ENCODE measurements around the gene RIBC2. TPM values are rescaled to one million over a fixed set of nuclear protein-coding genes. Genes with fewer than 3 reads are reported as not detected.

Gene RIBC2
- total RNA-seq, 2 experiments from 2014 or later = 0.78 TPM; not detected in 1

- no peaks in the 10 kb centered on the region for H3K9me2 ChIP-seq (ENCODE audit: insufficient read depth, low read length)
- no peak for DNase-seq (ENCODE audit: low spot score)
These were observed 6.5 kb downstream of the RIBC2 start for GRCh38 chr22:45420011-45420410.

GRCh38 chr22:45420539-45420938, 7.0 kb downstream of the RIBC2 start:
- POLR2A ChIA-PET = no interaction called here
- TF ChIP-seq EZH2phosphoT487 (IDR thresholded peaks at IDR 0.05; ENCODE audit: borderline replicate concordance, low read depth, low read length) (no peak), CTCF (conservative IDR thresholded peaks at IDR 0.05; ENCODE audit: low read length) (no peak)
- no peak overlapping the region for H3K4me2 ChIP-seq (ENCODE audit: low read length)

More at GRCh38 chr22:45420011-45420410, 6.5 kb downstream of the RIBC2 start:
- POLR2A ChIA-PET = no interaction called here
- Histone ChIP-seq H3K36me3 (ENCODE audit: insufficient read depth, low read length) (no peaks in the 10 kb centered on the region), H3K4me2 (ENCODE audit: low read length) (no peak overlapping the region), H3K79me2 (ENCODE audit: insufficient read depth, low read depth, low read length) (no peaks in the 10 kb centered on the region), H3K4me3 (ENCODE audit: low read depth, low read length, poor library complexity, severe bottlenecking) (no peak overlapping the region), H4K20me1 (ENCODE audit: insufficient read depth, low read length) (no peaks in the 10 kb centered on the region), H3K9me3 (ENCODE audit: low read length) (no peaks in the 10 kb centered on the region), H3K27ac (ENCODE audit: low read depth, low read length, poor library complexity, severe bottlenecking) (no peak overlapping the region), H2AFZ (ENCODE audit: low read length) (no peak overlapping the region), H3K4me1 (ENCODE audit: insufficient read depth, low read length, poor library complexity, severe bottlenecking) (no peaks in the 10 kb centered on the region)
- BruUV-seq (replicated peaks) = no TSS peak
- TF ChIP-seq CTCF (conservative IDR thresholded peaks at IDR 0.05; ENCODE audit: low read length) = no peak
- no peak for TF ChIP-seq EZH2phosphoT487 (IDR thresholded peaks at IDR 0.05; ENCODE audit: borderline replicate concordance, low read depth, low read length)
- CTCF ChIA-PET (ENCODE audit: unreplicated experiment) = no interaction called here
- intact Hi-C loops (cut with micrococcal nuclease; ENCODE audit: unreplicated experiment) = no loop called here

GRCh38 chr22:45421349-45422055, 8.0 kb downstream of the RIBC2 start:
- no peak for TF ChIP-seq EZH2phosphoT487 (IDR thresholded peaks at IDR 0.05; ENCODE audit: borderline replicate concordance, low read depth, low read length)
- no peak for TF ChIP-seq CTCF (conservative IDR thresholded peaks at IDR 0.05; ENCODE audit: low read length)
- ChIA-PET CTCF (ENCODE audit: unreplicated experiment) (no interaction called here), POLR2A (no interaction called here)
- Histone ChIP-seq H2AFZ (ENCODE audit: low read length) (no peak overlapping the region), H3K9me2 (ENCODE audit: insufficient read depth, low read length) (no peaks in the 10 kb centered on the region), H4K20me1 (ENCODE audit: insufficient read depth, low read length) (no peaks in the 10 kb centered on the region), H3K9me3 (ENCODE audit: low read length) (no peaks in the 10 kb centered on the region), H3K79me2 (ENCODE audit: insufficient read depth, low read depth, low read length) (no peaks in the 10 kb centered on the region), H3K4me2 (ENCODE audit: low read length) (no peak overlapping the region), H3K36me3 (ENCODE audit: insufficient read depth, low read length) (no peaks in the 10 kb centered on the region), H3K4me3 (ENCODE audit: low read depth, low read length, poor library complexity, severe bottlenecking) (no peak overlapping the region), H3K4me1 (ENCODE audit: insufficient read depth, low read length, poor library complexity, severe bottlenecking) (no peaks in the 10 kb centered on the region), H3K27ac (ENCODE audit: low read depth, low read length, poor library complexity, severe bottlenecking) (no peak overlapping the region)
- intact Hi-C loops (cut with micrococcal nuclease; ENCODE audit: unreplicated experiment) = no loop called here
- no TSS peak for BruUV-seq (replicated peaks)
- no peak for DNase-seq (ENCODE audit: low spot score)

More at GRCh38 chr22:45420539-45420938, 7.0 kb downstream of the RIBC2 start:
- no peak for DNase-seq (ENCODE audit: low spot score)
- Histone ChIP-seq H3K4me3 (ENCODE audit: low read depth, low read length, poor library complexity, severe bottlenecking) (no peak overlapping the region), H4K20me1 (ENCODE audit: insufficient read depth, low read length) (no peaks in the 10 kb centered on the region), H2AFZ (ENCODE audit: low read length) (no peak overlapping the region), H3K4me1 (ENCODE audit: insufficient read depth, low read length, poor library complexity, severe bottlenecking) (no peaks in the 10 kb centered on the region), H3K9me3 (ENCODE audit: low read length) (no peaks in the 10 kb centered on the region), H3K79me2 (ENCODE audit: insufficient read depth, low read depth, low read length) (no peaks in the 10 kb centered on the region), H3K9me2 (ENCODE audit: insufficient read depth, low read length) (no peaks in the 10 kb centered on the region), H3K27ac (ENCODE audit: low read depth, low read length, poor library complexity, severe bottlenecking) (no peak overlapping the region), H3K36me3 (ENCODE audit: insufficient read depth, low read length) (no peaks in the 10 kb centered on the region)
- CTCF ChIA-PET (ENCODE audit: unreplicated experiment) = no interaction called here
- BruUV-seq (replicated peaks) = no TSS peak
- intact Hi-C loops (cut with micrococcal nuclease; ENCODE audit: unreplicated experiment) = no loop called here
